Activated naive CD4-positive, alpha-beta T cell treated with anti-CD3 and anti-CD28 coated beads for 36 hours (primary cell): Measurements from ENCODE around the gene CYP2C19. TPM values are rescaled to one million over a fixed set of nuclear protein-coding genes. Genes with fewer than 3 reads are reported as not detected.
"Not testable (repeated sequence)": the region's sequence is repeated elsewhere in the genome, so short reads cannot be mapped to it uniquely, and the experiment has no call there.

ENCODE experiments used
- CTCF ChIA-PET: fragments of 350-600 bp; sonication (Branson Sonifier 250); formaldehyde crosslinking; loops from one replicate; lab custom pipeline; 2021; ENCODE audit warnings: antibody characterized with exemption; lab: Charles Lee
- DNase-seq: peaks from one replicate; pipeline ENCODE4 v3.0.0-alpha.2; 2020
- H3K27ac Mint-ChIP-seq: one replicate; pipeline ENCODE4 v1.8.0; 2021; ENCODE audit warnings: mild to moderate bottlenecking, mixed read lengths
- H3K27me3 Mint-ChIP-seq: one replicate; pipeline ENCODE4 v1.8.0; 2021; ENCODE audit warnings: low read depth, mixed read lengths
- H3K36me3 Mint-ChIP-seq: one replicate; pipeline ENCODE4 v1.8.0; 2021; ENCODE audit warnings: low read depth, mixed read lengths
- H3K4me1 Mint-ChIP-seq: one replicate; pipeline ENCODE4 v1.8.0; 2021; ENCODE audit warnings: low read depth, mixed read lengths
- H3K4me3 Mint-ChIP-seq: one replicate; pipeline ENCODE4 v1.8.0; 2021; ENCODE audit warnings: mild to moderate bottlenecking, moderate library complexity, mixed read lengths
- H3K9me3 Mint-ChIP-seq: one replicate; pipeline ENCODE4 v1.8.0; 2021; ENCODE audit warnings: mixed read lengths
- intact Hi-C: fragments of 100-400 bp; cut with micrococcal nuclease; formaldehyde crosslinking; loops from one replicate; pipeline ENCODE4 v1.15.1; 2023
- total RNA-seq, 2 experiments: library from RNA; stranded (reverse); gene quantifications; one replicate each; pipeline ENCODE4 v1.2.3, GENCODE V29; 2021

Gene CYP2C19
- total RNA-seq, 2 experiments from 2014 or later: 0.12 to 0.22 TPM

- Mint-ChIP-seq H3K36me3 (no peaks in the 10 kb centered on the region), H3K4me3 (no peak overlapping the region), H3K4me1 (no peaks in the 10 kb centered on the region), H3K9me3 (peaks cover 7% of the 10 kb centered on the region), H3K27ac (no peak overlapping the region), H3K27me3 (no peaks in the 10 kb centered on the region)
- intact Hi-C loops: no loop called here
- no peak for DNase-seq
- CTCF ChIA-PET: no interaction called here
These were observed 128.0 kb downstream of the CYP2C19 start for GRCh38 chr10:94890264-94891022.

- H3K36me3 Mint-ChIP-seq, H3K9me3 Mint-ChIP-seq, H3K27me3 Mint-ChIP-seq, DNase-seq, intact Hi-C loops, H3K4me3 Mint-ChIP-seq, H3K4me1 Mint-ChIP-seq, CTCF ChIA-PET, H3K27ac Mint-ChIP-seq: not testable (repeated sequence)
These were observed 135.9 kb downstream of the CYP2C19 start for GRCh38 chr10:94898414-94898813.

GRCh38 chr10:94902080-94902479 lies 139.6 kb downstream of the CYP2C19 start:
- no peak for DNase-seq
- Mint-ChIP-seq H3K27me3 (no peaks in the 10 kb centered on the region), H3K36me3 (no peaks in the 10 kb centered on the region), H3K9me3 (no peaks in the 10 kb centered on the region), H3K4me1 (no peaks in the 10 kb centered on the region), H3K4me3 (no peak overlapping the region), H3K27ac (no peak overlapping the region)
- CTCF ChIA-PET: no interaction called here
- intact Hi-C loops: no loop called here

- H3K9me3 Mint-ChIP-seq: no peaks in the 10 kb centered on the region
These were observed 140.1 kb downstream of the CYP2C19 start for GRCh38 chr10:94902570-94902969.

More at GRCh38 chr10:94902570-94902969, 140.1 kb downstream of the CYP2C19 start:
- Mint-ChIP-seq H3K27me3 (no peaks in the 10 kb centered on the region), H3K36me3 (no peaks in the 10 kb centered on the region), H3K27ac (no peak overlapping the region), H3K4me1 (no peaks in the 10 kb centered on the region), H3K4me3 (no peak overlapping the region)
- CTCF ChIA-PET: no interaction called here
- DNase-seq: no peak
- intact Hi-C loops: no loop called here

Other genes starting within 250 kb of the CYP2C19 start
- 100 to 1,000 TPM; 109 TPM for gene HELLS, start 216.9 kb upstream of the CYP2C19 start, total RNA-seq
- under 1 TPM; 0.22 to 0.36 TPM for gene CYP2C18, start 79.0 kb upstream of the CYP2C19 start, total RNA-seq
- not detected for gene CYP2C9, start 176.0 kb downstream of the CYP2C19 start, total RNA-seq